GM06990 (cell line): ENCODE results near the gene SGO2.

Source experiments
- DNase-seq: peaks from one replicate; pipeline ENCODE4 v3.0.0-alpha.2; 2011; ENCODE audit not compliant: insufficient read length; ENCODE audit errors: extremely low read depth
- H3K27me3 ChIP-seq: replicated peaks from 2 replicates; pipeline ENCODE4 v1.6.0; 2011; ENCODE audit warnings: low read length; ENCODE audit not compliant: control insufficient read depth, insufficient read depth
- H3K36me3 ChIP-seq: 2 replicates; pipeline ENCODE4 v1.5.1; 2011; ENCODE audit warnings: low read length; ENCODE audit not compliant: control insufficient read depth, insufficient read depth
- H3K4me3 ChIP-seq: replicated peaks from 2 replicates; pipeline ENCODE4 v1.5.1; 2011; ENCODE audit warnings: low read depth, mild to moderate bottlenecking, control low read depth, low read length
- TF ChIP-seq, protein P1 (sequence below): IDR thresholded peaks from 2 replicates; pipeline ENCODE4 v1.5.1; 2011; ENCODE audit warnings: low read length, control low read depth, mild to moderate bottlenecking, inconsistent platforms; ENCODE audit not compliant: insufficient read depth, poor library complexity, severe bottlenecking

Gene SGO2

GRCh38 chr2:200567932-200568331, 41.9 kb downstream of the SGO2 start:
- no peak for DNase-seq
- H3K27me3 ChIP-seq: no peaks in the 10 kb centered on the region
- no peak overlapping the region for H3K4me3 ChIP-seq
- TF ChIP-seq, protein P1, sequence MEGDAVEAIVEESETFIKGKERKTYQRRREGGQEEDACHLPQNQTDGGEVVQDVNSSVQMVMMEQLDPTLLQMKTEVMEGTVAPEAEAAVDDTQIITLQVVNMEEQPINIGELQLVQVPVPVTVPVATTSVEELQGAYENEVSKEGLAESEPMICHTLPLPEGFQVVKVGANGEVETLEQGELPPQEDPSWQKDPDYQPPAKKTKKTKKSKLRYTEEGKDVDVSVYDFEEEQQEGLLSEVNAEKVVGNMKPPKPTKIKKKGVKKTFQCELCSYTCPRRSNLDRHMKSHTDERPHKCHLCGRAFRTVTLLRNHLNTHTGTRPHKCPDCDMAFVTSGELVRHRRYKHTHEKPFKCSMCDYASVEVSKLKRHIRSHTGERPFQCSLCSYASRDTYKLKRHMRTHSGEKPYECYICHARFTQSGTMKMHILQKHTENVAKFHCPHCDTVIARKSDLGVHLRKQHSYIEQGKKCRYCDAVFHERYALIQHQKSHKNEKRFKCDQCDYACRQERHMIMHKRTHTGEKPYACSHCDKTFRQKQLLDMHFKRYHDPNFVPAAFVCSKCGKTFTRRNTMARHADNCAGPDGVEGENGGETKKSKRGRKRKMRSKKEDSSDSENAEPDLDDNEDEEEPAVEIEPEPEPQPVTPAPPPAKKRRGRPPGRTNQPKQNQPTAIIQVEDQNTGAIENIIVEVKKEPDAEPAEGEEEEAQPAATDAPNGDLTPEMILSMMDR: no peak
- H3K36me3 ChIP-seq: no peaks in the 10 kb centered on the region

DNA sequence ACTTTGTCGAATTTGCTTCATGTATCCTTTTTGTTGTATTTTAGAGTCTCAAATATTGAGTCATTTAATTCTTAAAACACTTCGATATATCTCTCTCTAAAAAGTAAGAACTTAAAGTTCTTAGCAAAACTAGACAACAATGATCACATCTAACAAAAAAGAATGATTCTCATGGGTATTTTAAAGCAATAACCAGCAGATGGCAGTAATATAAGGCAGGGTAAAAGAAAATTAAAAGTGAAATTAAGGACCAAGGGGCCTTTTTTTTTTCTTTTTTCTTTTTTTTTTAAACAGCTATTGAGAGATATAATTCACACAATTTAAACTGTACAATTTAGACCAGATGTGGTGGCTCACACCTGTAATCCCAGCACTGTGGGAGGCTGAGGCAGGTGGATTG, 50.0 kb downstream of the SGO2 start:
- Histone ChIP-seq H3K27me3 (no peaks in the 10 kb centered on the region), H3K36me3 (no peaks in the 10 kb centered on the region), H3K4me3 (no peak overlapping the region)
- DNase-seq: no peak
- TF ChIP-seq, protein P1: peak; percentile 24

DNA sequence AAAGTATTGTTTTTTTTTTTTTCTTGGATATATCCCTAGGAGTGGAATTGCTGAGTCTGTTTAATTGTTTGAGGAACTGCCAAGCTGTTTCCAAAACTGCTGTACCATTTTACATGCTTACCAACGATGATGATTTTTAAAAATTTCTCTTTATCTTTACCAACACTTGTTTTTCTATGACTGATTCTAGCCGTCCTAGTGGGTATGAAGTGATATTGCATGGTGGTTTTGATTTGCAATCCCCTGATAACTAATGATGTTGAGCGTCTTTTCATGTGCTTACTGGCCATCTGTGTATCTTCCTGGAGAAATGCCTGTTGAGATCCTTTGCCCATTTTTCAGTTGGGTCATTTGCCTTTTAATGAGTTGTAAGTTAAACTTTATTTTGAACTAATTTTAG, 51.0 kb downstream of the SGO2 start:
- TF ChIP-seq, protein P1: no peak
- H3K4me3 ChIP-seq: no peak overlapping the region
- H3K36me3 ChIP-seq: no peaks in the 10 kb centered on the region
- no peak for DNase-seq
- no peaks in the 10 kb centered on the region for H3K27me3 ChIP-seq

DNA sequence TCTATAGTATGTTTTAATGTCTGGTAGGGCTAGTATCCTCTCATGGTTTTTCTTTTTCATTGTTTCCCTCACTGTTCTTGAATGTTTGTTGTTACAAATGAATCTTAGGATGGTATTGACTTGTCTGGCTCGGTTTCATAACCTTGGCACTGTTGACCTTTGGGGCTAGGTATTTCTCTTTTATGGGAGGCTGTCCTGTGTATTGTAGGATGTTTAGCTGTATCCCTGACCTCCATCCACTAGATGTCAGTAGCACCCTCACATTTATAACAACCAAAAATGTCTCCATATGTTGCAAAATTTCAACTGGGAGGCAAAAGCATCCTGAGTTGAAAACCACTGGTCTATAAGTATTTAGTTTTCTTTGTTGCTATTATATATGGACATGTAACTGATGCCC, 52.8 kb downstream of the SGO2 start:
- TF ChIP-seq, protein P1: peak; percentile 52
- no peaks in the 10 kb centered on the region for H3K27me3 ChIP-seq
- DNase-seq: no peak
- no peaks in the 10 kb centered on the region for H3K36me3 ChIP-seq
- no peak overlapping the region for H3K4me3 ChIP-seq

- no peaks in the 10 kb centered on the region for H3K27me3 ChIP-seq
- no peak overlapping the region for H3K4me3 ChIP-seq
- TF ChIP-seq, protein P1: no peak
- no peak for DNase-seq
- no peaks in the 10 kb centered on the region for H3K36me3 ChIP-seq
Observed at GRCh38 chr2:200584639-200585038, 58.6 kb downstream of the SGO2 start.

DNA sequence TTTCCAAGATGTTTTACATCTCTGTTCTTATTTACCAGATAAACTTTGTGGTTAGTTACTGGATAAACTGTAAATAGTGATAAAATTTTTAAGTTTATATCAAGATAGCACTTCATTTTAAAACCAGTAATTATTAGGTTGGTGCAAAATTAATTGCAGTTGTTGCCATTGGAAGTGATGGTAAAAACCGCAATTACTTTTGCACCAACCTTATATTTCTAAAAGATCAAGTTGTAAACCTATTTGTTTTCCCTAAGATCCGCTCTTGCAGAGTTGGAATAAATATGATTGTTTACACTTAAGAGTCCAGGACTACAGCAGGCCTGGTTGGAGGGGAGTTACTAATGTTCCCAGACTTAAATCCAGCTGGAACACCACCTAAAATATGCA, 59.3 kb downstream of the SGO2 start:
- H3K27me3 ChIP-seq: no peaks in the 10 kb centered on the region
- peak overlapping the region; percentile 47; the same call in 1 of the 2 replicates for H3K4me3 ChIP-seq

More for the DNA sequence above, 59.3 kb downstream of the SGO2 start:
- TF ChIP-seq, protein P1: no peak
- no peak for DNase-seq
- no peaks in the 10 kb centered on the region for H3K36me3 ChIP-seq
